Hepatocyte (in vitro differentiated cells): ENCODE data around the gene HS3ST5. TPM values are rescaled to one million over a fixed set of nuclear protein-coding genes. Genes with fewer than 3 reads are reported as not detected.
A peak's percentile ranks its signal among the peaks of the same experiment; 100 is the strongest.

Source experiments
- DNase-seq: peaks from one replicate; pipeline ENCODE4 v3.0.0-alpha.2; 2016; ENCODE audit warnings: low spot score
- H2AFZ ChIP-seq: fragments of 200-600 bp; sonication (generic); 2 replicates; pipeline ENCODE4 v1.6.0; 2016; ENCODE audit warnings: antibody characterized with exemption, mild to moderate bottlenecking
- H3K27ac ChIP-seq: fragments of 200-600 bp; sonication (generic); 2 replicates; pipeline ENCODE4 v1.5.1; 2016; ENCODE audit warnings: mild to moderate bottlenecking
- H3K27me3 ChIP-seq: fragments of 200-600 bp; sonication (generic); 2 replicates; pipeline ENCODE4 v1.6.1; 2016
- H3K36me3 ChIP-seq: fragments of 200-600 bp; sonication (generic); replicated peaks from 2 replicates; pipeline ENCODE4 v1.5.1; 2016; ENCODE audit warnings: low read depth; ENCODE audit not compliant: insufficient read depth
- H3K4me1 ChIP-seq: fragments of 200-600 bp; sonication (generic); 2 replicates; pipeline ENCODE4 v1.5.1; 2016; ENCODE audit warnings: mild to moderate bottlenecking, moderate library complexity; ENCODE audit not compliant: insufficient read depth
- H3K4me2 ChIP-seq: fragments of 200-600 bp; sonication (generic); 2 replicates; pipeline ENCODE4 v1.6.0; 2016
- H3K4me3 ChIP-seq: fragments of 200-600 bp; sonication (generic); 2 replicates; pipeline ENCODE4 v1.5.1; 2016; ENCODE audit warnings: mild to moderate bottlenecking
- H3K79me2 ChIP-seq: fragments of 200-600 bp; sonication (generic); 2 replicates; pipeline ENCODE4 v1.6.0; 2017; ENCODE audit warnings: mild to moderate bottlenecking
- H3K9me2 ChIP-seq: fragments of 200-600 bp; sonication (generic); replicated peaks from 2 replicates; pipeline ENCODE4 v1.6.0; 2017; ENCODE audit warnings: mild to moderate bottlenecking; ENCODE audit not compliant: insufficient read depth
- H3K9me3 ChIP-seq: fragments of 200-600 bp; sonication (generic); 2 replicates; pipeline ENCODE4 v1.5.1; 2016; ENCODE audit warnings: low read depth, mild to moderate bottlenecking
- H4K20me1 ChIP-seq: fragments of 200-600 bp; sonication (generic); 2 replicates; pipeline ENCODE4 v1.6.0; 2016; ENCODE audit warnings: mild to moderate bottlenecking; ENCODE audit not compliant: insufficient read depth, poor library complexity, severe bottlenecking
- CTCF ChIP-seq: fragments of 200-600 bp; sonication (generic); IDR thresholded peaks from 2 replicates; pipeline ENCODE4 v1.5.1; 2016; ENCODE audit warnings: antibody characterized with exemption, mild to moderate bottlenecking; ENCODE audit not compliant: poor library complexity
- EZH2 ChIP-seq: fragments of 200-600 bp; sonication (generic); IDR thresholded peaks from 2 replicates; pipeline ENCODE4 v1.6.1; 2016; ENCODE audit warnings: antibody characterized with exemption, mild to moderate bottlenecking, borderline replicate concordance
- EZH2phosphoT487 ChIP-seq: fragments of 200-600 bp; sonication (generic); IDR thresholded peaks from one replicate; pipeline ENCODE4 v1.6.1; 2018; ENCODE audit warnings: antibody characterized with exemption, mild to moderate bottlenecking, low read depth, moderate library complexity; ENCODE audit not compliant: unreplicated experiment, severe bottlenecking
- WGBS: methylation state at CpG from one replicate; pipeline ENCODE4 v1.1.6; 2016; ENCODE audit warnings: low lambda C conversion rate; ENCODE audit errors: missing lambda C conversion rate; 5-methylcytosine and 5-hydroxymethylcytosine counted together
- polyA plus RNA-seq: library from polyadenylated mRNA; unstranded; fragments of >200 nt; fragmentation: Nextera tagmentation; extraction: Ambion mirVana; gene quantifications from 2 replicates; pipeline ENCODE4 v1.2.1, GENCODE V29; 2016
- total RNA-seq: library from RNA; depleted of rRNA; stranded (reverse); fragments of >200 nt; gene quantifications from 2 replicates; pipeline ENCODE4 v1.2.3, GENCODE V29; 2014

HS3ST5 gene
- total and polyA plus RNA-seq, 2 experiments from 2014 or later = 0.73 to 1.4 TPM

GRCh38 chr6:114200891-114201290 lies 141.9 kb downstream of the HS3ST5 start:
- H3K4me2 ChIP-seq = no peak overlapping the region
- H3K4me1 ChIP-seq = no peaks in the 10 kb centered on the region
- H3K27me3 ChIP-seq = no peaks in the 10 kb centered on the region
- H3K4me3 ChIP-seq = no peak overlapping the region
- TF ChIP-seq EZH2phosphoT487 (no peak), CTCF (no peak), EZH2 (no peak)
- H3K27ac ChIP-seq = peak overlapping the region; percentile 23
- no peaks in the 10 kb centered on the region for H3K79me2 ChIP-seq
- no peaks in the 10 kb centered on the region for H3K36me3 ChIP-seq
- WGBS = 61% methylated on average over 3 of the region's 3 CpGs
- no peaks in the 10 kb centered on the region for H3K9me2 ChIP-seq
- H4K20me1 ChIP-seq = no peaks in the 10 kb centered on the region
- H3K9me3 ChIP-seq = no peaks in the 10 kb centered on the region
- DNase-seq = peak; percentile 31
- no peak overlapping the region for H2AFZ ChIP-seq

DNA sequence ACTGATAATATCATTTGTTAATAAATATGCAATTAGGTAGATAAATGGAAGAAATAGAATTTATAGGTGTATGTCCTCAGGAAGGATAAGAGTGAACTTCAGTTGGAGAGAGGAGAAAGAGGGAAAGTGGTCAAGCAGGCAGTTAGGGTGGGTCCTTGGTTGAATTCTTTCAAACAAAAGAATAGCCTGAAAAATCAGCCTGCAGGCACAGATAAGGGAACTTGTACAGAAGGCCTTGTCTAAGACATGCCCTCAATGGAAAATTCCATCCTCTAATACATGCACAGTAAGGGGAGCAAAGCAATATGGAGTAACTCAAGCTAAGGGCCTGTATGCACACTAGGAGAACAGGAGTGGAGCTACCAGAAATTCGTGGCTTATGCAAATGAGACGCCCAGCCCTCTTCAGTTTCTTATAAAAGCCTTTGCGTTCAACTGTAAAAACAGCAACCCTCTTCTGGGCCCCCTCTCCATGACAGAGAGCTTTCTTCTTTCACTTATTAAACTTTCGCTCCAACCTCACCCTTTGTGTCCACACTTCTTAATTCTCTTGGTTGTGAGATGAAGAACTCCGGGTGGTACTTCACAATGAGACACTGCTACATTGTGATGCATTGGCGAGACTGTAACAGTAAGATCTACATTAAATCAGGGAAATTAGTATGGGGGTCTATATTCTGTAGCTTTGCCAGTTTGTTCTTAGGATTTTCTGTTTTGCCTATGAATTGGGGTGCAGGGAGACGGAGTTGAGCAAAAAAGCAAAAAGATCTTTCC lies 147.0 kb downstream of the HS3ST5 start:
- 74% methylated on average over 7 of the region's 7 CpGs for WGBS
- Histone ChIP-seq H3K27ac (peak overlapping the region; percentile 56), H3K4me2 (no peak overlapping the region)

GRCh38 chr6:114195027-114195365 lies 147.8 kb downstream of the HS3ST5 start:
- Histone ChIP-seq H3K27me3 (no peaks in the 10 kb centered on the region), H3K4me1 (peaks cover 6% of the 10 kb centered on the region), H3K36me3 (no peaks in the 10 kb centered on the region), H4K20me1 (no peaks in the 10 kb centered on the region), H3K27ac (peak overlapping the region; percentile 56), H3K4me3 (no peak overlapping the region), H3K9me3 (no peaks in the 10 kb centered on the region), H2AFZ (no peak overlapping the region), H3K4me2 (no peak overlapping the region), H3K79me2 (no peaks in the 10 kb centered on the region), H3K9me2 (no peaks in the 10 kb centered on the region)
- no peak for TF ChIP-seq CTCF
- no peak for TF ChIP-seq EZH2phosphoT487
- TF ChIP-seq EZH2 = no peak
- WGBS = 36% methylated on average over 1 of the region's 1 CpG
- peak; percentile 11 for DNase-seq

More for the DNA sequence above, 147.0 kb downstream of the HS3ST5 start:
- H4K20me1 ChIP-seq = no peaks in the 10 kb centered on the region
- DNase-seq = no peak
- no peak overlapping the region for H2AFZ ChIP-seq
- H3K9me3 ChIP-seq = no peaks in the 10 kb centered on the region
- TF ChIP-seq EZH2phosphoT487 = no peak
- no peak for TF ChIP-seq CTCF
- TF ChIP-seq EZH2 = no peak
- no peaks in the 10 kb centered on the region for H3K27me3 ChIP-seq
- no peaks in the 10 kb centered on the region for H3K9me2 ChIP-seq
- H3K36me3 ChIP-seq = no peaks in the 10 kb centered on the region
- H3K4me1 ChIP-seq = peaks cover 6% of the 10 kb centered on the region
- H3K4me3 ChIP-seq = no peak overlapping the region
- H3K79me2 ChIP-seq = no peaks in the 10 kb centered on the region
